ENCODE data around the gene REXO4. TPM values are rescaled to one million over a fixed set of nuclear protein-coding genes. Genes with fewer than 3 reads are reported as not detected.

REXO4 gene
- total RNA-seq, 1 donor from 2014 or later: 17.9 TPM

DNA sequence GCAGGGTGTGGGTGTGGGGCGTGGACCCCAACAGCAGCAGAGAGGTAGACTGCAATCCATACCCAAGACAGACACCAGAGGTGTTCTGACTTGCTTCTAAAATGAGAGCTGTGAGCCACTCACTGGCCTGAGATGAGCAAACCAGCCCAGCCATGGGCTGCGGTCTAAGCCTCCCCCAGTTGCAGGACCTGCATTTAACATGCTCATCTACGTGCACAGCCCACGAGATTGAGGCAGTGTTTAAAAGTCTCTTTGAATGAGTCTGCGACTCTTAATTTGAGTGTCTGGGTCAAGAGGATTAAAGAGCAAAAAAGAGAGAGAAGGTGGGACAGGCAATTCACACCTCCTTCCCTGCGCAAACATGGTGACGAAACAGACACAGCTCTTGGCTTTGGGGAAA lies 47.9 kb downstream of the REXO4 start:
- H3F3A ChIP-seq (ENCODE audit: low read depth): no peaks in the 10 kb centered on the region
- H2AFZ ChIP-seq (replicated peaks): no peak overlapping the region
- H3K4me3 ChIP-seq: no peak overlapping the region
- Mint-ChIP-seq H3K4me3 (no peak overlapping the region), H3K4me1 (peaks cover 13% of the 10 kb centered on the region), H3K27me3 (ENCODE audit: insufficient read depth, low read depth) (peaks cover 3% of the 10 kb centered on the region), H3K36me3 (peaks cover 17% of the 10 kb centered on the region), H3K9me3 (no peaks in the 10 kb centered on the region), H3K27ac (peak overlapping the region; percentile 80)
- H3K27ac ChIP-seq: no peak overlapping the region
- H3K36me3 ChIP-seq: no peaks in the 10 kb centered on the region
- no peaks in the 10 kb centered on the region for H3K9me3 ChIP-seq (ENCODE audit: low read depth)
- no peak overlapping the region for H3K9ac ChIP-seq
- TF ChIP-seq, protein P1, sequence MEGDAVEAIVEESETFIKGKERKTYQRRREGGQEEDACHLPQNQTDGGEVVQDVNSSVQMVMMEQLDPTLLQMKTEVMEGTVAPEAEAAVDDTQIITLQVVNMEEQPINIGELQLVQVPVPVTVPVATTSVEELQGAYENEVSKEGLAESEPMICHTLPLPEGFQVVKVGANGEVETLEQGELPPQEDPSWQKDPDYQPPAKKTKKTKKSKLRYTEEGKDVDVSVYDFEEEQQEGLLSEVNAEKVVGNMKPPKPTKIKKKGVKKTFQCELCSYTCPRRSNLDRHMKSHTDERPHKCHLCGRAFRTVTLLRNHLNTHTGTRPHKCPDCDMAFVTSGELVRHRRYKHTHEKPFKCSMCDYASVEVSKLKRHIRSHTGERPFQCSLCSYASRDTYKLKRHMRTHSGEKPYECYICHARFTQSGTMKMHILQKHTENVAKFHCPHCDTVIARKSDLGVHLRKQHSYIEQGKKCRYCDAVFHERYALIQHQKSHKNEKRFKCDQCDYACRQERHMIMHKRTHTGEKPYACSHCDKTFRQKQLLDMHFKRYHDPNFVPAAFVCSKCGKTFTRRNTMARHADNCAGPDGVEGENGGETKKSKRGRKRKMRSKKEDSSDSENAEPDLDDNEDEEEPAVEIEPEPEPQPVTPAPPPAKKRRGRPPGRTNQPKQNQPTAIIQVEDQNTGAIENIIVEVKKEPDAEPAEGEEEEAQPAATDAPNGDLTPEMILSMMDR (IDR thresholded peaks at IDR 0.05): no peak
- TF ChIP-seq EZH2 (IDR thresholded peaks at IDR 0.05): no peak
- H3K79me2 ChIP-seq (ENCODE audit: low read depth): peaks cover 92% of the 10 kb centered on the region
- no peak overlapping the region for H3K4me2 ChIP-seq
- peaks cover 4% of the 10 kb centered on the region for H3K4me1 ChIP-seq
- no peak for DNase-seq (ENCODE audit: low spot score)
- no peaks in the 10 kb centered on the region for H3K27me3 ChIP-seq
- H4K20me1 ChIP-seq (ENCODE audit: low read depth): peaks cover 99% of the 10 kb centered on the region

DNA sequence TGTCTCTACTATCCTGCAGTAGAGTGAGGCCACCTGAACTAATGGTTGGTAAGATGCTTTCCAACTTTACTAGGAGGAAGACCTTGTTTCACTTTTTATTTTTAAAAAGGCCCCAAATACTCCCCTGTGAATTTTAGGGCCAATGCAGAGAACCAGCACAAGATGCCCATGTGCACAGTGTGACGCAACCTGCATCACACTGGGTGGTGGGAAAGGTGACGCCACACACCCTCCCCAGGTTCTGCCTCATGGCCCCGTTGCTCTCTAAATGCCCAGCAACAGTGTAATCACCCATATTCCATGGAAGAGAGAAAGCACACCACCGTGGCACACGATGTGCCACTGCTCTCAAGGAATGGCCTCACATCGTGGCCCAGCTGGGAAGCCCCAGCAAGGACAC lies 48.4 kb downstream of the REXO4 start:
- TF ChIP-seq, protein P1 (IDR thresholded peaks at IDR 0.05): no peak
- TF ChIP-seq EZH2 (IDR thresholded peaks at IDR 0.05): no peak
- no peak for TF ChIP-seq EZH2phosphoT487 (IDR thresholded peaks at IDR 0.05)
- H3K36me3 Mint-ChIP-seq: peaks cover 12% of the 10 kb centered on the region
- H3K27me3 Mint-ChIP-seq (ENCODE audit: insufficient read depth, low read depth): peaks cover 3% of the 10 kb centered on the region
- Histone ChIP-seq H3K79me2 (ENCODE audit: low read depth) (peaks cover 87% of the 10 kb centered on the region), H3K27ac (no peak overlapping the region), H3K9me3 (ENCODE audit: low read depth) (no peaks in the 10 kb centered on the region), H4K20me1 (ENCODE audit: low read depth) (peaks cover 94% of the 10 kb centered on the region), H3F3A (ENCODE audit: low read depth) (no peaks in the 10 kb centered on the region), H3K4me3 (no peak overlapping the region), H3K27me3 (no peaks in the 10 kb centered on the region), H2AFZ (replicated peaks) (no peak overlapping the region), H3K9ac (no peak overlapping the region), H3K4me2 (no peak overlapping the region), H3K4me1 (peaks cover under 1% of the 10 kb centered on the region), H3K36me3 (no peaks in the 10 kb centered on the region)
- no peak overlapping the region for H3K4me3 Mint-ChIP-seq
- DNase-seq (ENCODE audit: low spot score): no peak
- H3K27ac Mint-ChIP-seq: no peak overlapping the region
- peaks cover 8% of the 10 kb centered on the region for H3K4me1 Mint-ChIP-seq
- H3K9me3 Mint-ChIP-seq: no peaks in the 10 kb centered on the region

DNA sequence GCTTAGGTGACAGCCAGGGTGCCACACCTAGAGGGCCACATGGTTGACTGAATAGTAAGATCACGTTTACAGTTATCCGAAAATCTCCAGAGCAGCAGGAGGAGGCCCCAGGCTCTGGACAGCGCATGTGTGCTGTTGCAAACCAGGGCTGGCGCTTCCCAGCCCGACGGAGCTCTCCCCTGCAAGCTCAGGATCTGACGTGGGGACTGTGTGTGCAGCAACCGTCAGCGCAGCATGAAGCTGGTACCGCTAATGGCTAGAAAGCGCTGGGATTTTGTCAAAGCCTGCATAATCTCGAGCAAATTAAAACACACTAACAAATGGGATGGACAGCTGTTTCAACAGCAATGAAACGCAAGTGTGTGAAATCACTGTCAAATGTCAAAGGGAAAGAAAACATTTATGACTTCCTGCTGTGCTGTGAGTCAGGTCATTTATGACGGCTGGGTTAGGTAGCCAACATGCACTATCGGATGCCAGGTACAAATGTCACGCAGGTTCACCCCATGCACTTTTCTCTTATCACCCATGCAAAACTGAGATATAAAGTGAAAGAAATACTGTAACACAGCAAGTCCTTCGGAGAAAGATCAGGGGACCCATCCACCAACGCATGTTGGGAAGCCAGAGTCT lies 49.4 kb downstream of the REXO4 start:
- no peak overlapping the region for H3K4me3 ChIP-seq
- Mint-ChIP-seq H3K27me3 (ENCODE audit: insufficient read depth, low read depth) (peaks cover 4% of the 10 kb centered on the region), H3K36me3 (peaks cover 18% of the 10 kb centered on the region), H3K9me3 (no peaks in the 10 kb centered on the region), H3K27ac (peak overlapping the region; percentile 64), H3K4me3 (no peak overlapping the region), H3K4me1 (peaks cover 8% of the 10 kb centered on the region)
- no peaks in the 10 kb centered on the region for H3K27me3 ChIP-seq
- DNase-seq (ENCODE audit: low spot score): no peak
- no peak overlapping the region for H2AFZ ChIP-seq (replicated peaks)
- H3K4me1 ChIP-seq: no peaks in the 10 kb centered on the region
- H3F3A ChIP-seq (ENCODE audit: low read depth): no peaks in the 10 kb centered on the region
- no peaks in the 10 kb centered on the region for H3K9me3 ChIP-seq (ENCODE audit: low read depth)
- peaks cover 76% of the 10 kb centered on the region for H3K79me2 ChIP-seq (ENCODE audit: low read depth)
- no peak overlapping the region for H3K4me2 ChIP-seq
- H3K9ac ChIP-seq: no peak overlapping the region
- H3K36me3 ChIP-seq: no peaks in the 10 kb centered on the region
- H4K20me1 ChIP-seq (ENCODE audit: low read depth): peaks cover 84% of the 10 kb centered on the region
- TF ChIP-seq EZH2 (IDR thresholded peaks at IDR 0.05): no peak
- TF ChIP-seq EZH2phosphoT487 (IDR thresholded peaks at IDR 0.05): no peak
- TF ChIP-seq, protein P1 (IDR thresholded peaks at IDR 0.05): no peak
- no peak overlapping the region for H3K27ac ChIP-seq

All from neural progenitor cell (in vitro differentiated cells).